Left kidney (tissue), 2 donors: ENCODE results near the gene SLC4A9. TPM values are rescaled to one million over a fixed set of nuclear protein-coding genes. Genes with fewer than 3 reads are reported as not detected.
A peak's percentile ranks its signal among the peaks of the same experiment; 100 is the strongest.
"Not testable (repeated sequence)": the region's sequence is repeated elsewhere in the genome, so short reads cannot be mapped to it uniquely, and the experiment has no call there.

ENCODE experiments used
- DNase-seq: peaks from one replicate; pipeline ENCODE4 v3.0.0-alpha.2; 2013
- polyA plus RNA-seq: library from polyadenylated mRNA; unstranded; fragments of 120-200 nt; gene quantifications from one replicate; pipeline ENCODE4 v1.2.1, GENCODE V29; 2013; ENCODE audit not compliant: insufficient read length

The SLC4A9 gene
- polyA plus RNA-seq, 1 donor = 26.9 TPM

GRCh38 chr5:140399979-140400729 is 40.2 kb downstream of the SLC4A9 start:
- no peak for DNase-seq

GRCh38 chr5:140400730-140401361 is 40.9 kb downstream of the SLC4A9 start:
- peak; percentile 97 for DNase-seq

GRCh38 chr5:140401362-140402257 is 41.6 kb downstream of the SLC4A9 start, which contains the start of gene ANKHD1:
TSS of gene ANKHD1 (plus strand) at chr5:140401833. CDS start at chr5:140401968, 135 bp downstream.
- DNase-seq = peak; percentile 100

GRCh38 chr5:140402258-140403074 is 42.5 kb downstream of the SLC4A9 start:
- peak; percentile 53 for DNase-seq

- DNase-seq = no peak
These were observed 43.6 kb downstream of the SLC4A9 start for GRCh38 chr5:140403613-140404012.

- no peak for DNase-seq
These were observed 48.8 kb downstream of the SLC4A9 start for GRCh38 chr5:140408750-140409241.

- DNase-seq = no peak
These were observed 53.2 kb downstream of the SLC4A9 start for GRCh38 chr5:140413230-140413629.

- DNase-seq = no peak
These were observed 57.2 kb downstream of the SLC4A9 start for GRCh38 chr5:140417235-140417634.

GRCh38 chr5:140418862-140419520 is 59.0 kb downstream of the SLC4A9 start:
- DNase-seq = no peak

GRCh38 chr5:140420226-140420570 is 60.2 kb downstream of the SLC4A9 start:
- DNase-seq = no peak

- no peak for DNase-seq
These were observed 60.8 kb downstream of the SLC4A9 start for GRCh38 chr5:140420665-140421361.

GRCh38 chr5:140421375-140421774 is 61.4 kb downstream of the SLC4A9 start:
- DNase-seq = not testable (repeated sequence)

GRCh38 chr5:140423609-140424008 is 63.6 kb downstream of the SLC4A9 start:
- no peak for DNase-seq

- no peak for DNase-seq
These were observed 64.1 kb downstream of the SLC4A9 start for GRCh38 chr5:140424135-140424534.

Other genes with a start within 250 kb of the SLC4A9 start
- 13.0 TPM for gene PURA, start 246.1 kb upstream of the SLC4A9 start, polyA plus RNA-seq
- 8.0 TPM for gene IGIP, start 234.3 kb upstream of the SLC4A9 start, polyA plus RNA-seq
- gene CYSTM1, start 185.0 kb upstream of the SLC4A9 start, polyA plus RNA-seq = 54.2 TPM
- 112 TPM for gene PFDN1, start 57.1 kb upstream of the SLC4A9 start, polyA plus RNA-seq
- gene HBEGF, start 13.6 kb upstream of the SLC4A9 start, polyA plus RNA-seq = 7.9 TPM
- gene ANKHD1, start 41.6 kb downstream of the SLC4A9 start, polyA plus RNA-seq = 162 TPM
- gene EIF4EBP3, start 187.5 kb downstream of the SLC4A9 start, polyA plus RNA-seq = 10.5 TPM
- gene SRA1, start 197.3 kb downstream of the SLC4A9 start, polyA plus RNA-seq = 27.2 TPM
- 58.6 TPM for gene APBB3, start 204.4 kb downstream of the SLC4A9 start, polyA plus RNA-seq
- 80.1 TPM for gene SLC35A4, start 204.6 kb downstream of the SLC4A9 start, polyA plus RNA-seq